ENCODE results near the gene UMODL1.

UMODL1 gene

GRCh38 chr21:42182713-42183371, 111.7 kb downstream of the UMODL1 start:
- H4K20me1 ChIP-seq, result no peaks in the 10 kb centered on the region
- no peaks in the 10 kb centered on the region for H3K36me3 ChIP-seq
- no peak overlapping the region for H3K4me3 ChIP-seq
- no peak overlapping the region for H3K27ac ChIP-seq
- no peak for TF ChIP-seq Cebpa-rat (IDR thresholded peaks at IDR 0.05)
- H3K4me2 ChIP-seq, result no peak overlapping the region
- H3K27me3 ChIP-seq, result no peaks in the 10 kb centered on the region
- H3K9ac ChIP-seq, result no peak overlapping the region
- peaks cover 25% of the 10 kb centered on the region for H3K9me3 ChIP-seq
- H3K4me1 ChIP-seq, result peaks cover 21% of the 10 kb centered on the region

- TF ChIP-seq Cebpa-rat (IDR thresholded peaks at IDR 0.05), result no peak
- Histone ChIP-seq H3K9me3 (peaks cover 25% of the 10 kb centered on the region), H3K27me3 (no peaks in the 10 kb centered on the region), H3K27ac (no peak overlapping the region), H3K4me2 (no peak overlapping the region), H3K4me1 (peaks cover 27% of the 10 kb centered on the region), H4K20me1 (no peaks in the 10 kb centered on the region), H3K36me3 (no peaks in the 10 kb centered on the region), H3K9ac (no peak overlapping the region), H3K4me3 (no peak overlapping the region)
These were observed 112.5 kb downstream of the UMODL1 start for GRCh38 chr21:42183374-42184266.

GRCh38 chr21:42186591-42186990, 115.5 kb downstream of the UMODL1 start:
- no peaks in the 10 kb centered on the region for H3K27me3 ChIP-seq
- no peak for TF ChIP-seq Cebpa-rat (IDR thresholded peaks at IDR 0.05)
- H3K4me3 ChIP-seq, result no peak overlapping the region
- peak overlapping the region; percentile 90 for H3K4me2 ChIP-seq
- H3K9ac ChIP-seq, result 0 out of 2 replicates have a peak overlapping the region, but pooled peaks have one; percentile 67
- peaks cover 25% of the 10 kb centered on the region for H3K9me3 ChIP-seq
- H4K20me1 ChIP-seq, result no peaks in the 10 kb centered on the region
- H3K27ac ChIP-seq, result peak overlapping the region; percentile 86
- no peaks in the 10 kb centered on the region for H3K36me3 ChIP-seq
- peaks cover 57% of the 10 kb centered on the region for H3K4me1 ChIP-seq

- Histone ChIP-seq H3K4me1 (peaks cover 72% of the 10 kb centered on the region), H3K36me3 (no peaks in the 10 kb centered on the region), H4K20me1 (no peaks in the 10 kb centered on the region), H3K4me2 (peak overlapping the region; percentile 90), H3K4me3 (peak overlapping the region; percentile 43), H3K9ac (peak overlapping the region; percentile 67), H3K9me3 (peaks cover 18% of the 10 kb centered on the region), H3K27ac (peak overlapping the region; percentile 86), H3K27me3 (no peaks in the 10 kb centered on the region)
- no peak; the same call in 1 of the 2 replicates for TF ChIP-seq Cebpa-rat (IDR thresholded peaks at IDR 0.05)
These were observed 117.0 kb downstream of the UMODL1 start for GRCh38 chr21:42187976-42188653.

GRCh38 chr21:42188663-42189062, 117.5 kb downstream of the UMODL1 start:
- H3K27ac ChIP-seq, result peak overlapping the region; percentile 57
- peaks cover 78% of the 10 kb centered on the region for H3K4me1 ChIP-seq
- H3K4me2 ChIP-seq, result peak overlapping the region; percentile 90

GRCh38 chr21:42189431-42189830, 118.3 kb downstream of the UMODL1 start:
- peaks cover 84% of the 10 kb centered on the region for H3K4me1 ChIP-seq
- peak overlapping the region; percentile 57; the same call in 1 of the 2 replicates for H3K27ac ChIP-seq
- no peaks in the 10 kb centered on the region for H4K20me1 ChIP-seq
- peak overlapping the region; percentile 90 for H3K4me2 ChIP-seq
- H3K9me3 ChIP-seq, result peaks cover 16% of the 10 kb centered on the region
- no peak overlapping the region for H3K9ac ChIP-seq
- no peak overlapping the region for H3K4me3 ChIP-seq
- no peak for TF ChIP-seq Cebpa-rat (IDR thresholded peaks at IDR 0.05)
- no peaks in the 10 kb centered on the region for H3K36me3 ChIP-seq
- no peaks in the 10 kb centered on the region for H3K27me3 ChIP-seq

More at GRCh38 chr21:42188663-42189062, 117.5 kb downstream of the UMODL1 start:
- peak overlapping the region; percentile 18; the same call in 1 of the 2 replicates for H3K9ac ChIP-seq
- H3K27me3 ChIP-seq, result no peaks in the 10 kb centered on the region
- H4K20me1 ChIP-seq, result no peaks in the 10 kb centered on the region
- peaks cover 18% of the 10 kb centered on the region for H3K9me3 ChIP-seq
- H3K4me3 ChIP-seq, result peak overlapping the region; percentile 28; the same call in 1 of the 2 replicates
- no peak for TF ChIP-seq Cebpa-rat (IDR thresholded peaks at IDR 0.05)
- no peaks in the 10 kb centered on the region for H3K36me3 ChIP-seq

GRCh38 chr21:42189860-42190485, 118.9 kb downstream of the UMODL1 start:
- peaks cover 89% of the 10 kb centered on the region for H3K4me1 ChIP-seq

GRCh38 chr21:42190486-42190863, 119.4 kb downstream of the UMODL1 start:
- peak overlapping the region; percentile 90 for H3K4me2 ChIP-seq
- no peak for TF ChIP-seq Cebpa-rat (IDR thresholded peaks at IDR 0.05)
- H4K20me1 ChIP-seq, result no peaks in the 10 kb centered on the region
- H3K9ac ChIP-seq, result no peak overlapping the region
- H3K9me3 ChIP-seq, result peaks cover 9% of the 10 kb centered on the region
- H3K27me3 ChIP-seq, result no peaks in the 10 kb centered on the region
- H3K27ac ChIP-seq, result peak overlapping the region; percentile 35
- no peak overlapping the region for H3K4me3 ChIP-seq
- H3K4me1 ChIP-seq, result peaks cover 94% of the 10 kb centered on the region
- H3K36me3 ChIP-seq, result no peaks in the 10 kb centered on the region

More at GRCh38 chr21:42189860-42190485, 118.9 kb downstream of the UMODL1 start:
- Histone ChIP-seq H3K9me3 (peaks cover 11% of the 10 kb centered on the region), H3K27me3 (no peaks in the 10 kb centered on the region), H3K4me3 (no peak overlapping the region), H3K9ac (no peak overlapping the region), H3K36me3 (no peaks in the 10 kb centered on the region), H3K27ac (peak overlapping the region; percentile 35), H4K20me1 (no peaks in the 10 kb centered on the region), H3K4me2 (peak overlapping the region; percentile 90)
- no peak for TF ChIP-seq Cebpa-rat (IDR thresholded peaks at IDR 0.05)

- no peaks in the 10 kb centered on the region for H3K36me3 ChIP-seq
- H3K9me3 ChIP-seq, result peaks cover 3% of the 10 kb centered on the region
- no peak overlapping the region for H3K9ac ChIP-seq
- peaks cover 96% of the 10 kb centered on the region for H3K4me1 ChIP-seq
- no peaks in the 10 kb centered on the region for H3K27me3 ChIP-seq
- H4K20me1 ChIP-seq, result no peaks in the 10 kb centered on the region
- H3K27ac ChIP-seq, result peak overlapping the region; percentile 19; the same call in 1 of the 2 replicates
- H3K4me2 ChIP-seq, result peak overlapping the region; percentile 90
- no peak for TF ChIP-seq Cebpa-rat (IDR thresholded peaks at IDR 0.05)
- H3K4me3 ChIP-seq, result no peak overlapping the region
These were observed 119.9 kb downstream of the UMODL1 start for GRCh38 chr21:42191064-42191463.

Measured in BLaER1 (cell line).